Thyroid gland (tissue), 4 donors: Measurements from ENCODE around the gene TSR2.

Experiments used
- CTCF ChIP-seq, 6 experiments: fragments of 200-600 bp in 3 of 6; fragments of 450-650 bp in 3 of 6; sonication (generic) in 3 of 6; IDR thresholded peaks; one replicate each; pipeline ENCODE4 v1.5.1; 2016 to 2019; ENCODE audit warnings: antibody characterized with exemption in 6 of 6, mild to moderate bottlenecking in 2 of 6, inconsistent platforms in 1 of 6, moderate library complexity in 1 of 6
- POLR2A ChIP-seq, 2 donors: fragments of 450-650 bp; IDR thresholded peaks; one replicate each; pipeline ENCODE4 v1.6.1; 2017; ENCODE audit warnings: antibody characterized with exemption in 2 of 2, mild to moderate bottlenecking in 2 of 2, moderate library complexity in 1 of 2

- TF ChIP-seq POLR2A (IDR thresholded peaks at IDR 0.05), result no peak
- no peak for TF ChIP-seq CTCF (IDR thresholded peaks at IDR 0.05)
Measured at GRCh38 chrX:54423161-54423888, 16.9 kb upstream of the TSR2 start.
